ENCODE data around the gene OTP. TPM values are rescaled to one million over a fixed set of nuclear protein-coding genes. Genes with fewer than 3 reads are reported as not detected.
"Not testable (repeated sequence)": the region's sequence is repeated elsewhere in the genome, so short reads cannot be mapped to it uniquely, and the experiment has no call there.

Gene OTP
- total and polyA plus RNA-seq, 8 donors: not detected

GRCh38 chr5:77616920-77617319 lies 21.6 kb downstream of the OTP start:
- Histone ChIP-seq H3K27ac (no peak overlapping the region), H3K4me3 (no peak overlapping the region), H3K36me3 (no peaks in the 10 kb centered on the region), H3K4me1 (no peaks in the 10 kb centered on the region), H3K9me3 (no peaks in the 10 kb centered on the region), H3K27me3 (peaks cover 0 to 46% (median 8%) of the 10 kb centered on the region in 3 donors)
- intact Hi-C loops (cut with DNase I; ENCODE audit: low total_unique reads): no loop called here
- 62 to 75% (median 70%) methylated on average over 2 of the region's 2 CpGs for WGBS, 5 donors
- DNase-seq: no peak
- TF ChIP-seq CTCF (IDR thresholded peaks at IDR 0.05) (no peak), POLR2AphosphoS5 (IDR thresholded peaks at IDR 0.05) (no peak), POLR2A (IDR thresholded peaks at IDR 0.05) (no peak), EP300 (IDR thresholded peaks at IDR 0.05) (no peak)

DNA sequence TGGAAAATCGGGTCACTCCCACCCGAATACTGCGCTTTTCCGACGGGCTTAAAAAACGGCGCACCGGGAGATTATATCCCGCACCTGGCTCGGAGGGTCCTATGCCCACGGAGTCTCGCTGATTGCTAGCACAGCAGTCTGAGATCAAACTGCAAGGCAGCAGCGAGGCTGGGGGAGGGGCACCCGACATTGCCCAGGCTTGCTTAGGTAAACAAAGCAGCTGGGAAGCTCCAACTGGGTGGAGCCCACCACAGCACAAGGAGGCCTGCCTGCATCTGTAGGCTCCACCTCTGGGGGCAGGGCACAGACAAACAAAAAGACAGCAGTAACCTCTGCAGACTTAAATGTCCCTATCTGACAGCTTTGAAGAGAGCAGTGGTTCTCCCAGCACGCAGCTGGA lies 29.6 kb downstream of the OTP start:
- H3K4me1 ChIP-seq; H3K9me3 ChIP-seq; intact Hi-C loops (cut with DNase I; ENCODE audit: low total_unique reads); H3K4me3 ChIP-seq; H3K27me3 ChIP-seq; H3K36me3 ChIP-seq; DNase-seq; H3K27ac ChIP-seq: not testable (repeated sequence)
- WGBS, 5 donors: 83 to 96% (median 89%) methylated on average over 12 to 14 of the region's 15 CpGs

DNA sequence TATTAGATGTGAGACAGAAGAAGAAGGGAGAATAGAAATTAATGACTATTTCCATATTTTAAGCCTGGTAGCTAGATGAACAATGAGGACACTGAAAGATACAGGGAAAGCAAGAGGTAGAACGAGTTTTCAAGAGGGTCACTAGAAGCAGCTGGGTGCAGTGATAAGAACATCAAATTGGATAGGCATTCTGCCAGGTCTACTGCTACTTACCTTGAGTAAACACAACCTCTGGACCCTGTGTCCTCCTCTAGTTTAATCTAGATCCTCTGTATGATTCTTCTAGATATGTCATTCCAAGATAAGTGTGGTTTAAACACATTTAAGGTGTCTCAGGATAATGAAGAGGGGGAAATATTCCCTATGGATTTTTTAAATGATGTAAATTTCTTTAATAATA lies 31.2 kb downstream of the OTP start:
- no peak for TF ChIP-seq POLR2A (IDR thresholded peaks at IDR 0.05)
- no peak for TF ChIP-seq POLR2AphosphoS5 (IDR thresholded peaks at IDR 0.05)
- Histone ChIP-seq H3K27ac (no peak overlapping the region), H3K36me3 (no peaks in the 10 kb centered on the region), H3K4me1 (no peaks in the 10 kb centered on the region), H3K27me3 (peaks cover 0 to 4% (median 0%) of the 10 kb centered on the region in 3 donors), H3K4me3 (no peak overlapping the region), H3K9me3 (peaks cover 0 to 7% (median 2%) of the 10 kb centered on the region in 4 donors)
- intact Hi-C loops (cut with DNase I; ENCODE audit: low total_unique reads): no loop called here
- 11 to 41% (median 21%) methylated on average over 1 of the region's 1 CpG for WGBS, 5 donors
- no peak for DNase-seq

DNA sequence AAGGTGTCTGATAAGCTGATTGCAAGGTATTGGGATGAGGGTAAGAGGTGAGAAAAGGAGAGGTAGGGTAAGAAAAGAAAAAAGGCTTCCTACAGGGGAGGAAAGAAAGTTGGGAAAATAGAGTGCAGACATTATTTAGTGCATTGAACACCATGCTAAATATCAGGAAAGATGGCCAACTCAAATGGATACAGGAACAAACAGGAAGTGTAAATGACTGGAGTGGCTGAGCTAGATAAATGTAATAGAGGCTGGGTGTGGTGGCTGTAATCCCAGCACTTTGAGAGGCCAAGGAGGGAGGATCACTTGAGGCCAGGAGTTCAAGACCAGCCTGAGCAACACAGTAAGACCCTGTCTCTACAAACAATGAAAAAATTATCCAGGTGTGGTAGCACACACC lies 32.2 kb downstream of the OTP start:
- no peak overlapping the region for H3K27ac ChIP-seq
- intact Hi-C loops (cut with DNase I; ENCODE audit: low total_unique reads): no loop called here
- peaks cover 0 to 4% (median 0%) of the 10 kb centered on the region in 3 donors for H3K27me3 ChIP-seq
- no peak overlapping the region for H3K4me3 ChIP-seq
- H3K4me1 ChIP-seq: no peaks in the 10 kb centered on the region
- DNase-seq: no peak
- no peaks in the 10 kb centered on the region for H3K36me3 ChIP-seq
- TF ChIP-seq EP300 (IDR thresholded peaks at IDR 0.05) (no peak), POLR2A (IDR thresholded peaks at IDR 0.05) (no peak), CTCF (IDR thresholded peaks at IDR 0.05) (no peak), POLR2AphosphoS5 (IDR thresholded peaks at IDR 0.05) (no peak)
- H3K9me3 ChIP-seq: peaks cover 0 to 7% (median 2%) of the 10 kb centered on the region in 4 donors

DNA sequence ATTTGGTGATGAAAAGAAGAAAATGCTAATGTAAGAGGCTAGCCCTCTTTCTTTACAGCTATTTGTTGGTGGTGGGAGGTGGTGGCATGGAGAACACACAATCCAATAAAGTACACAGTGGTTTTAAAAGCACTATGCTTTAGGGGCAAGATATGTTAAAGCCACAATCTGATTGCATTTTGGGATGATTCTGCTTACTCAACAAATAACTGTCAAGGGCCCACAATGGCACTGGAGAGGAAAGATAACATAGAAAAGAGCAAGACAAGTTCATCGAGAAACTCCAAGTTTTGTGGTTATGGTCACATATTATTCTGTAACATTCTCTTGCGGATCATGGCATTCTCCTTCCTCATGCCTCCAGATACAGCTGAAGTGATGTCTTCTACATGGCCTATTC lies 38.8 kb downstream of the OTP start:
- DNase-seq: no peak
- TF ChIP-seq POLR2A (IDR thresholded peaks at IDR 0.05) (no peak), CTCF (IDR thresholded peaks at IDR 0.05) (no peak), POLR2AphosphoS5 (IDR thresholded peaks at IDR 0.05) (no peak), EP300 (IDR thresholded peaks at IDR 0.05) (no peak)
- 75 to 89% (median 79%) methylated on average over 2 of the region's 2 CpGs for WGBS, 5 donors
- Histone ChIP-seq H3K27ac (no peak overlapping the region), H3K36me3 (no peaks in the 10 kb centered on the region), H3K27me3 (peaks cover 0 to 5% (median 0%) of the 10 kb centered on the region in 3 donors), H3K4me3 (no peak overlapping the region), H3K4me1 (no peaks in the 10 kb centered on the region), H3K9me3 (peaks cover 0 to 7% (median 2%) of the 10 kb centered on the region in 4 donors)
- intact Hi-C loops (cut with DNase I; ENCODE audit: low total_unique reads): no loop called here
